Neural cell (in vitro differentiated cells): ENCODE measurements around the gene GRAMD2A. TPM values are rescaled to one million over a fixed set of nuclear protein-coding genes. Genes with fewer than 3 reads are reported as not detected.

Experiments used
- H2AFZ ChIP-seq: fragments of 200-600, 300-800 bp; sonication (generic), shearing (Covaris generic); 2 replicates; pipeline ENCODE4 v1.6.0; 2014; ENCODE audit warnings: low read depth, mild to moderate bottlenecking, antibody characterized with exemption, low read length, moderate library complexity
- H3F3A ChIP-seq: fragments of 200-600 bp; shearing (Covaris generic); 2 replicates; pipeline ENCODE4 v1.6.1; 2016; ENCODE audit warnings: mild to moderate bottlenecking, moderate library complexity, mixed read lengths, antibody characterized with exemption, low read length; ENCODE audit not compliant: insufficient read depth, poor library complexity, severe bottlenecking
- H3K27ac ChIP-seq: fragments of 200-600, 300-800 bp; sonication (generic), shearing (Covaris generic); 2 replicates; pipeline ENCODE4 v1.5.1; 2014; ENCODE audit warnings: mild to moderate bottlenecking, low read length, moderate library complexity
- H3K27me3 ChIP-seq: fragments of 300-800, 200-600 bp; sonication (generic), shearing (Covaris generic); 2 replicates; pipeline ENCODE4 v1.6.0; 2014; ENCODE audit warnings: mild to moderate bottlenecking, low read depth, low read length, moderate library complexity; ENCODE audit not compliant: insufficient read depth
- H3K36me3 ChIP-seq: fragments of 300-800, 200-600 bp; sonication (generic), shearing (Covaris generic); 2 replicates; pipeline ENCODE4 v1.5.1; 2014; ENCODE audit warnings: mild to moderate bottlenecking, antibody characterized with exemption, low read length, moderate library complexity; ENCODE audit not compliant: insufficient read depth
- H3K4me2 ChIP-seq: fragments of 300-800, 200-600 bp; sonication (generic), shearing (Covaris generic); 2 replicates; pipeline ENCODE4 v1.6.0; 2014; ENCODE audit warnings: mild to moderate bottlenecking, low read length
- H3K4me3 ChIP-seq: fragments of 300-800, 200-600 bp; sonication (generic), shearing (Covaris generic); 2 replicates; pipeline ENCODE4 v1.5.1; 2014; ENCODE audit warnings: mild to moderate bottlenecking, low read length, moderate library complexity
- H3K79me2 ChIP-seq: fragments of 200-600 bp; shearing (Covaris generic); replicated peaks from 2 replicates; pipeline ENCODE4 v1.6.0; 2014; ENCODE audit warnings: mild to moderate bottlenecking, low read length, moderate library complexity; ENCODE audit not compliant: insufficient read depth
- H3K9ac ChIP-seq: fragments of 300-800, 200-600 bp; sonication (generic), shearing (Covaris generic); 2 replicates; pipeline ENCODE4 v1.6.1; 2016; ENCODE audit warnings: mild to moderate bottlenecking, low read length, mixed read lengths
- H3K9me2 ChIP-seq: fragments of 200-600 bp; shearing (Covaris generic); 2 replicates; pipeline ENCODE4 v1.6.1; 2016; ENCODE audit warnings: mild to moderate bottlenecking, low read length, mixed read lengths; ENCODE audit not compliant: insufficient read depth
- H3K9me3 ChIP-seq: fragments of 200-600, 300-800 bp; sonication (generic), shearing (Covaris generic); 2 replicates; pipeline ENCODE4 v1.6.1; 2016; ENCODE audit warnings: mild to moderate bottlenecking, mixed run types, low read length, moderate library complexity, mixed read lengths
- H4K20me1 ChIP-seq: fragments of 200-600 bp; shearing (Covaris generic); 2 replicates; pipeline ENCODE4 v1.6.1; 2016; ENCODE audit warnings: mild to moderate bottlenecking, mixed run types; ENCODE audit not compliant: insufficient read depth
- EP300 ChIP-seq: fragments of 450-650 bp; conservative IDR thresholded peaks from 2 replicates; pipeline ENCODE4 v1.6.1; 2014; ENCODE audit warnings: antibody characterized with exemption, mild to moderate bottlenecking, moderate library complexity; ENCODE audit not compliant: poor library complexity, severe bottlenecking
- EZH2 ChIP-seq: fragments of 200-600, 300-800 bp; shearing (Covaris generic), sonication (generic); IDR thresholded peaks from 2 replicates; pipeline ENCODE4 v1.6.1; 2014; ENCODE audit warnings: antibody characterized with exemption, low read length, borderline replicate concordance, mild to moderate bottlenecking; ENCODE audit not compliant: insufficient read depth, poor library complexity, severe bottlenecking
- MXI1 ChIP-seq: fragments of 450-650 bp; conservative IDR thresholded peaks from 2 replicates; pipeline ENCODE4 v1.6.1; 2014; ENCODE audit warnings: antibody characterized with exemption, mild to moderate bottlenecking; ENCODE audit not compliant: poor library complexity, severe bottlenecking
- POLR2AphosphoS5 ChIP-seq: IDR thresholded peaks from 2 replicates; pipeline ENCODE4 v1.6.1; 2012
- RAD21 ChIP-seq: fragments of 450-650 bp; conservative IDR thresholded peaks from 2 replicates; pipeline ENCODE4 v1.6.1; 2014; ENCODE audit warnings: antibody characterized with exemption, mild to moderate bottlenecking, moderate library complexity
- SMC3 ChIP-seq: fragments of 450-650 bp; conservative IDR thresholded peaks from 2 replicates; pipeline ENCODE4 v1.6.1; 2014; ENCODE audit warnings: antibody characterized with exemption, mild to moderate bottlenecking, moderate library complexity; ENCODE audit not compliant: poor library complexity
- TAF1 ChIP-seq: IDR thresholded peaks from 2 replicates; pipeline ENCODE4 v1.6.1; 2012; ENCODE audit warnings: low read depth
- polyA plus RNA-seq: library from polyadenylated mRNA; depleted of rRNA; stranded (reverse); fragments of >200 nt; gene quantifications from 2 replicates; pipeline ENCODE4 v1.2.3, GENCODE V29; 2014
- TF ChIP-seq, protein P1 (sequence below): IDR thresholded peaks from 2 replicates; pipeline ENCODE4 v1.6.1; 2012; ENCODE audit warnings: borderline replicate concordance
- TF ChIP-seq, protein P2 (sequence below): fragments of 450-650 bp; IDR thresholded peaks from 2 replicates; pipeline ENCODE4 v1.5.1; 2014; ENCODE audit warnings: antibody characterized with exemption, mild to moderate bottlenecking, moderate library complexity; ENCODE audit not compliant: poor library complexity, severe bottlenecking

Gene GRAMD2A
- polyA plus RNA-seq, 1 donor from 2014 or later = 1.9 TPM

DNA sequence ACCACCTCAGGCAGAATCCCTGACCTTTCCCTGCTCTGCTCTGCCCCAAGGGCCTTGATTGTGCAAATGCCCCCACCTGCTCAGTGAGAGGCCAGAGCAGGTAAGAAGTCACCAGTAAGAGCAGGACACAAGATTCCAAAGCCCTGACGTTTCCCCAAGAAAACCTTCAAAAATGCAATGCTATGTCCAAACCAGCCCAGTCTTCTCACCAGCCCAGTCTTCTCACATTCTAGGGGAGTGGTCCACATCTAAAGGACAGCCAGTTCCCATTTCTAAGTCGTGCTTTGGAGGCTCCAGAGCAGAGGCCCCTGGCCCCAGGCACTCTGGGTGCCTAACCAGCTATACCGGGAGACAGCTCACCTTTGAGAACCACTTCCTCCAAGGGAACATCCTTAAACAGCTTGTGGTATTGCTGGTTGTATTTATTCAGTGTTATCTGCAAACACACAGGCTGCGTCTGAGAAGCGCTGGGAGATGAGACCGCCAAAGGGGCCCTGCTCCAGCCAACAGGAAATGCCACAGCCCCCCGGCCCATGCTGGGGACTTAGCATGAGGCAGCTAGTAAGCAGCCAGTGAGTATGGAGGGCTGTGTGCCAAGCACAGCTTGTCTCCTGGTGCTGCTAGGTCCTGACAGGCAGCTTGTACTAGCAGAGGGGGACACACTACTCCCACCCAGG is 29.3 kb downstream of the GRAMD2A start:
- Histone ChIP-seq H3K36me3 (no peaks in the 10 kb centered on the region), H3K27ac (no peak overlapping the region), H4K20me1 (no peaks in the 10 kb centered on the region), H3K4me3 (no peak overlapping the region), H3K79me2 (no peaks in the 10 kb centered on the region), H3F3A (no peaks in the 10 kb centered on the region), H2AFZ (no peak overlapping the region), H3K9me2 (no peaks in the 10 kb centered on the region), H3K27me3 (no peaks in the 10 kb centered on the region), H3K9me3 (no peaks in the 10 kb centered on the region), H3K4me2 (no peak overlapping the region), H3K9ac (no peak overlapping the region)
- TF ChIP-seq, protein P1, sequence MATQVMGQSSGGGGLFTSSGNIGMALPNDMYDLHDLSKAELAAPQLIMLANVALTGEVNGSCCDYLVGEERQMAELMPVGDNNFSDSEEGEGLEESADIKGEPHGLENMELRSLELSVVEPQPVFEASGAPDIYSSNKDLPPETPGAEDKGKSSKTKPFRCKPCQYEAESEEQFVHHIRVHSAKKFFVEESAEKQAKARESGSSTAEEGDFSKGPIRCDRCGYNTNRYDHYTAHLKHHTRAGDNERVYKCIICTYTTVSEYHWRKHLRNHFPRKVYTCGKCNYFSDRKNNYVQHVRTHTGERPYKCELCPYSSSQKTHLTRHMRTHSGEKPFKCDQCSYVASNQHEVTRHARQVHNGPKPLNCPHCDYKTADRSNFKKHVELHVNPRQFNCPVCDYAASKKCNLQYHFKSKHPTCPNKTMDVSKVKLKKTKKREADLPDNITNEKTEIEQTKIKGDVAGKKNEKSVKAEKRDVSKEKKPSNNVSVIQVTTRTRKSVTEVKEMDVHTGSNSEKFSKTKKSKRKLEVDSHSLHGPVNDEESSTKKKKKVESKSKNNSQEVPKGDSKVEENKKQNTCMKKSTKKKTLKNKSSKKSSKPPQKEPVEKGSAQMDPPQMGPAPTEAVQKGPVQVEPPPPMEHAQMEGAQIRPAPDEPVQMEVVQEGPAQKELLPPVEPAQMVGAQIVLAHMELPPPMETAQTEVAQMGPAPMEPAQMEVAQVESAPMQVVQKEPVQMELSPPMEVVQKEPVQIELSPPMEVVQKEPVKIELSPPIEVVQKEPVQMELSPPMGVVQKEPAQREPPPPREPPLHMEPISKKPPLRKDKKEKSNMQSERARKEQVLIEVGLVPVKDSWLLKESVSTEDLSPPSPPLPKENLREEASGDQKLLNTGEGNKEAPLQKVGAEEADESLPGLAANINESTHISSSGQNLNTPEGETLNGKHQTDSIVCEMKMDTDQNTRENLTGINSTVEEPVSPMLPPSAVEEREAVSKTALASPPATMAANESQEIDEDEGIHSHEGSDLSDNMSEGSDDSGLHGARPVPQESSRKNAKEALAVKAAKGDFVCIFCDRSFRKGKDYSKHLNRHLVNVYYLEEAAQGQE = no peak
- TF ChIP-seq SMC3 (no peak), RAD21 (no peak), EP300 (no peak), POLR2AphosphoS5 (no peak), TAF1 (no peak), EZH2 (no peak), MXI1 (no peak)
- TF ChIP-seq, protein P2, sequence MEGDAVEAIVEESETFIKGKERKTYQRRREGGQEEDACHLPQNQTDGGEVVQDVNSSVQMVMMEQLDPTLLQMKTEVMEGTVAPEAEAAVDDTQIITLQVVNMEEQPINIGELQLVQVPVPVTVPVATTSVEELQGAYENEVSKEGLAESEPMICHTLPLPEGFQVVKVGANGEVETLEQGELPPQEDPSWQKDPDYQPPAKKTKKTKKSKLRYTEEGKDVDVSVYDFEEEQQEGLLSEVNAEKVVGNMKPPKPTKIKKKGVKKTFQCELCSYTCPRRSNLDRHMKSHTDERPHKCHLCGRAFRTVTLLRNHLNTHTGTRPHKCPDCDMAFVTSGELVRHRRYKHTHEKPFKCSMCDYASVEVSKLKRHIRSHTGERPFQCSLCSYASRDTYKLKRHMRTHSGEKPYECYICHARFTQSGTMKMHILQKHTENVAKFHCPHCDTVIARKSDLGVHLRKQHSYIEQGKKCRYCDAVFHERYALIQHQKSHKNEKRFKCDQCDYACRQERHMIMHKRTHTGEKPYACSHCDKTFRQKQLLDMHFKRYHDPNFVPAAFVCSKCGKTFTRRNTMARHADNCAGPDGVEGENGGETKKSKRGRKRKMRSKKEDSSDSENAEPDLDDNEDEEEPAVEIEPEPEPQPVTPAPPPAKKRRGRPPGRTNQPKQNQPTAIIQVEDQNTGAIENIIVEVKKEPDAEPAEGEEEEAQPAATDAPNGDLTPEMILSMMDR = no peak

GRCh38 chr15:72167445-72167844 is 30.1 kb downstream of the GRAMD2A start:
- H3K4me3 ChIP-seq = no peak overlapping the region
- no peak overlapping the region for H3K9ac ChIP-seq
- no peak overlapping the region for H3K4me2 ChIP-seq
- no peak overlapping the region for H3K27ac ChIP-seq
- no peak overlapping the region for H2AFZ ChIP-seq
- H3K9me3 ChIP-seq = no peaks in the 10 kb centered on the region
- no peaks in the 10 kb centered on the region for H3K79me2 ChIP-seq
- H4K20me1 ChIP-seq = no peaks in the 10 kb centered on the region
- no peak for TF ChIP-seq RAD21
- TF ChIP-seq, protein P1 = no peak
- TF ChIP-seq POLR2AphosphoS5 = no peak
- no peak for TF ChIP-seq SMC3
- TF ChIP-seq TAF1 = no peak
- no peak for TF ChIP-seq MXI1
- no peak for TF ChIP-seq EZH2
- TF ChIP-seq EP300 = no peak
- TF ChIP-seq, protein P2 = no peak
- no peaks in the 10 kb centered on the region for H3F3A ChIP-seq
- no peaks in the 10 kb centered on the region for H3K27me3 ChIP-seq
- H3K9me2 ChIP-seq = no peaks in the 10 kb centered on the region
- H3K36me3 ChIP-seq = no peaks in the 10 kb centered on the region
